Amniotic epithelial cell (primary cell): ENCODE measurements around the gene CELF3.
"Not testable (repeated sequence)": the region's sequence is repeated elsewhere in the genome, so short reads cannot be mapped to it uniquely, and the experiment has no call there.

ENCODE experiments used
- DNase-seq: peaks from one replicate; pipeline ENCODE4 v3.0.0-alpha.2; 2010; ENCODE audit warnings: low read depth

CELF3 gene

GRCh38 chr1:151716771-151717631 lies at the start of gene CELF3:
Gene CELF3, minus strand, starts transcription at chr1:151716803. Its CDS starts 783 bp downstream, at chr1:151716020.
- DNase-seq, result peak; percentile 21

GRCh38 chr1:151763990-151764389 lies 47.4 kb upstream of the CELF3 start:
- DNase-seq, result peak; percentile 2

- peak; percentile 60 for DNase-seq
Measured at GRCh38 chr1:151762941-151763921, 46.6 kb upstream of the CELF3 start, which contains the start of gene MRPL9. Gene MRPL9, minus strand, starts transcription at chr1:151763496. Its CDS starts 17 bp downstream, at chr1:151763479.

- DNase-seq, result no peak
Measured at GRCh38 chr1:151760597-151761385, 44.2 kb upstream of the CELF3 start.

- DNase-seq, result peak; percentile 5
Measured at GRCh38 chr1:151759241-151759640, 42.6 kb upstream of the CELF3 start.

- peak; percentile 3 for DNase-seq
Measured at GRCh38 chr1:151756291-151756690, 39.7 kb upstream of the CELF3 start.

GRCh38 chr1:151741516-151741915 lies 24.9 kb upstream of the CELF3 start:
- DNase-seq, result no peak

GRCh38 chr1:151739590-151740355 lies 23.2 kb upstream of the CELF3 start:
- DNase-seq, result no peak

- DNase-seq, result no peak
Measured at GRCh38 chr1:151737479-151737878, 20.9 kb upstream of the CELF3 start.

- DNase-seq, result no peak
Measured at GRCh38 chr1:151737026-151737425, 20.4 kb upstream of the CELF3 start.

- DNase-seq, result not testable (repeated sequence)
Measured at GRCh38 chr1:151733995-151734394, 17.4 kb upstream of the CELF3 start.

GRCh38 chr1:151733126-151733525 lies 16.5 kb upstream of the CELF3 start:
- DNase-seq, result no peak

GRCh38 chr1:151729966-151730291 lies 13.3 kb upstream of the CELF3 start:
- no peak for DNase-seq

GRCh38 chr1:151729157-151729965 lies 12.8 kb upstream of the CELF3 start:
- DNase-seq, result no peak

- peak; percentile 43 for DNase-seq
Measured at GRCh38 chr1:151728151-151729054, 11.8 kb upstream of the CELF3 start.

- DNase-seq, result no peak
Measured at GRCh38 chr1:151723726-151724370, 7.2 kb upstream of the CELF3 start.

- DNase-seq, result peak; percentile 54
Measured at GRCh38 chr1:151721788-151722510, 5.3 kb upstream of the CELF3 start.
